ENCODE measurements around the gene THSD4. TPM values are rescaled to one million over a fixed set of nuclear protein-coding genes. Genes with fewer than 3 reads are reported as not detected.

Gene THSD4
- total RNA-seq, 1 donor from 2014 or later: 1.4 TPM

DNA sequence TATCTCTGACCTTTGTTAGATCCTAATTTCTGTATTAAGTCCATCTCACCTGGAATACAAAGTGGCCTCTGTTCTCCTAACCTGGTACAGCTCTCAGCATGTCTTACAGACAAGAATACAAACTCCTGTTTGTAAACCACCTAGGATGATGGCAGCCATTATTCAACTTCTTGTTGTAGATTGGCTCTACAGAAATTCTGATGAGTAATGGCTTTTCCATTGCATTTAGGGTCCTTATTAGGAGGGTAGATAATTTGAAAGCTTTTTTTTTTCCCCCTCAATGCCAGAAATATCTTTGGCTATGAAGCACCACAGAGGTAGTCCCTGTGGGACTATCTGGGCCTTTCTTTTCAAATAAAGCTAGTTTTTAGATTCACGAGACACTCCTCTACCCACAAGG lies 704.9 kb downstream of the THSD4 start:
- TF ChIP-seq, protein P1, sequence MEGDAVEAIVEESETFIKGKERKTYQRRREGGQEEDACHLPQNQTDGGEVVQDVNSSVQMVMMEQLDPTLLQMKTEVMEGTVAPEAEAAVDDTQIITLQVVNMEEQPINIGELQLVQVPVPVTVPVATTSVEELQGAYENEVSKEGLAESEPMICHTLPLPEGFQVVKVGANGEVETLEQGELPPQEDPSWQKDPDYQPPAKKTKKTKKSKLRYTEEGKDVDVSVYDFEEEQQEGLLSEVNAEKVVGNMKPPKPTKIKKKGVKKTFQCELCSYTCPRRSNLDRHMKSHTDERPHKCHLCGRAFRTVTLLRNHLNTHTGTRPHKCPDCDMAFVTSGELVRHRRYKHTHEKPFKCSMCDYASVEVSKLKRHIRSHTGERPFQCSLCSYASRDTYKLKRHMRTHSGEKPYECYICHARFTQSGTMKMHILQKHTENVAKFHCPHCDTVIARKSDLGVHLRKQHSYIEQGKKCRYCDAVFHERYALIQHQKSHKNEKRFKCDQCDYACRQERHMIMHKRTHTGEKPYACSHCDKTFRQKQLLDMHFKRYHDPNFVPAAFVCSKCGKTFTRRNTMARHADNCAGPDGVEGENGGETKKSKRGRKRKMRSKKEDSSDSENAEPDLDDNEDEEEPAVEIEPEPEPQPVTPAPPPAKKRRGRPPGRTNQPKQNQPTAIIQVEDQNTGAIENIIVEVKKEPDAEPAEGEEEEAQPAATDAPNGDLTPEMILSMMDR (conservative IDR thresholded peaks at IDR 0.05): no peak

DNA sequence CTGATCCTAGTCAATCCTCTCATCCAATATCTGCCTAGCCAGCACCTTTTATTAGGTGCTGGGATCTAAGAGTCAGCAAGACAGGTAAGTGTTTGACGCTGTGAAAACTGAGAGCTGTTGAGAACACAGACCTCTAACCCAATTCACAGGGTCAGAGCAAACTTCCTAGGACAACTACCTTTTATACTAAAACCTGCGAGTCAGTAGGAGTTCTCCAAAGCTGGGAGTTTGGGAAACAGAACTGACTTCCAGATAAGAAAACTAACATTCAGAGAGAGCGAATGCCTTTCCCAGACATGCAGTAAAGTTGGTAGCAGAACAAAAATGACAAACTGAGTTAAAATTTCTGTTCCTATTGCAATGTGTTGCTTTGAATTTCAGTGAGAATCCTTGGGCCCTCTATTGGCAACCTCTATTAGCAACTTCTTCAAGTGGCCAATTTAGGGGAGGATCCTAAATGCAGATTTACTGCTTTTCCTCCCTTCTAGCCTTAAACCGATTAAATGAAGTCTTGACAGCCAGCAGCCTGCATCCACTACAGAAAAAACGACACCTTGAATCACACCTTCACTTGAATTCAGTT lies 706.4 kb downstream of the THSD4 start:
- Mint-ChIP-seq H3K27me3 (ENCODE audit: low read depth) (no peaks in the 10 kb centered on the region), H3K4me1 (no peaks in the 10 kb centered on the region), H3K4me3 (no peak overlapping the region), H3K27ac (ENCODE audit: unreplicated experiment) (no peak overlapping the region), H3K9me3 (peaks cover 22% of the 10 kb centered on the region), H3K36me3 (ENCODE audit: low read depth) (peaks cover 48% of the 10 kb centered on the region)
- no peak for DNase-seq (ENCODE audit: low read depth, low spot score)
- TF ChIP-seq, protein P1 (conservative IDR thresholded peaks at IDR 0.05): no peak

More for the DNA sequence above, 704.9 kb downstream of the THSD4 start:
- Mint-ChIP-seq H3K27ac (ENCODE audit: unreplicated experiment) (no peak overlapping the region), H3K9me3 (peaks cover 22% of the 10 kb centered on the region), H3K27me3 (ENCODE audit: low read depth) (no peaks in the 10 kb centered on the region), H3K36me3 (ENCODE audit: low read depth) (peaks cover 47% of the 10 kb centered on the region), H3K4me1 (no peaks in the 10 kb centered on the region), H3K4me3 (no peak overlapping the region)
- no peak for DNase-seq (ENCODE audit: low read depth, low spot score)

DNA sequence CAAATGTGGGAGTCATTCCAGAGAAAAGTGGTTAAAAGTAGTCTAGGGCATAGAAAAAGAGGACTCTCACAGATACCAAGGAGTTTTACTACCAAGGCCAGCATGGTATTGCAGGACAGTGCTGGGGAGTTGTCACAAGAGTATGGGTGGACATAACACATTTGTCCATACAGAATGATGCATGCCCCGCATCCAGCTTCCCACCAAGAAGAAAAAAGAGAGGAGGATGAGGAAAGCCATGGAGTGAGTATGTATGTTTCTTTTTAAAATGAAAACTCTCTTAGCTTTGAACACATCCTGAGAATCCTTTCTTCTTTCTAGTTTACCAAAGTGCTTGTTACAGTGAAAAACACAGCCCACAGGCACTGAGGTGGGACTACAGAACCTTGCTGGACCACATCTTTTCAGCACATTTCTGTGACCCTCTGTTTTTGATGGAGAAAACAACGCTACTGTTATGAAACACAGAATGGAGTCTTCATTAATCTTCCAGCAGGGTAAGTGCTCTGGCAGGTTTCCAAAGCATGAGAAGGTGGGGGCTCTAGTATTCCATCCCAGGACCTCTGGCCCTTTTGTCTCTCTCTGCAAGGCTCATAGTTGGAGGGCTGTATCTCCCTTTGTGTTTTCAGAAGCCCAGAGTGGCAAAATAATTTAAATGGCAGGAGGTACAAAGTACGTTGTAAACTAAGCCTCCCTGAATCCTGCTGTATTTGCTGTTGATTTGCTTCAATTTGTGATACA lies 707.8 kb downstream of the THSD4 start:
- Mint-ChIP-seq H3K4me1 (no peaks in the 10 kb centered on the region), H3K36me3 (ENCODE audit: low read depth) (peaks cover 48% of the 10 kb centered on the region), H3K9me3 (peaks cover 20% of the 10 kb centered on the region), H3K27me3 (ENCODE audit: low read depth) (no peaks in the 10 kb centered on the region), H3K27ac (ENCODE audit: unreplicated experiment) (no peak overlapping the region), H3K4me3 (no peak overlapping the region)
- TF ChIP-seq, protein P1 (conservative IDR thresholded peaks at IDR 0.05): no peak
- no peak for DNase-seq (ENCODE audit: low read depth, low spot score)

DNA sequence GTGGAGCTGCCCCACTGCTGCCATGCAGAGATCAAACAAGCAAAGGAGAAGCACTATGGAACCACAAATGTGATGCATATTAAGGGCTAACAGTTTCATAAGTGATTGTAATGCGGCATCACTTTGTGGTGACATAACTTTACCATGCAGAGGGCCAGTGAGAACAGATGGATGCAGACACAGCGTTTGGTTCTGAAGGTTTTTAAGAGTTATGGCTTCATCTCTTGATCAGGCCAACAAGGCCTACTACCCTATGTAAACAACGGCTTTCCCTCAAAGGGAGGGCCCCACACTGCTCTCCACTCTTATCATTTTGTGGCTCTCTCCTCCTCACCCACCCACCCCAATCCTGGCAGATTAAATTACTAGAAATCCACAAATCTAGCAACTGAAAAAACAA lies 708.5 kb downstream of the THSD4 start:
- DNase-seq (ENCODE audit: low read depth, low spot score): no peak
- Mint-ChIP-seq H3K27me3 (ENCODE audit: low read depth) (no peaks in the 10 kb centered on the region), H3K9me3 (peaks cover 17% of the 10 kb centered on the region), H3K36me3 (ENCODE audit: low read depth) (peaks cover 46% of the 10 kb centered on the region), H3K27ac (ENCODE audit: unreplicated experiment) (no peak overlapping the region), H3K4me3 (no peak overlapping the region), H3K4me1 (no peaks in the 10 kb centered on the region)
- TF ChIP-seq, protein P1 (conservative IDR thresholded peaks at IDR 0.05): no peak

DNA sequence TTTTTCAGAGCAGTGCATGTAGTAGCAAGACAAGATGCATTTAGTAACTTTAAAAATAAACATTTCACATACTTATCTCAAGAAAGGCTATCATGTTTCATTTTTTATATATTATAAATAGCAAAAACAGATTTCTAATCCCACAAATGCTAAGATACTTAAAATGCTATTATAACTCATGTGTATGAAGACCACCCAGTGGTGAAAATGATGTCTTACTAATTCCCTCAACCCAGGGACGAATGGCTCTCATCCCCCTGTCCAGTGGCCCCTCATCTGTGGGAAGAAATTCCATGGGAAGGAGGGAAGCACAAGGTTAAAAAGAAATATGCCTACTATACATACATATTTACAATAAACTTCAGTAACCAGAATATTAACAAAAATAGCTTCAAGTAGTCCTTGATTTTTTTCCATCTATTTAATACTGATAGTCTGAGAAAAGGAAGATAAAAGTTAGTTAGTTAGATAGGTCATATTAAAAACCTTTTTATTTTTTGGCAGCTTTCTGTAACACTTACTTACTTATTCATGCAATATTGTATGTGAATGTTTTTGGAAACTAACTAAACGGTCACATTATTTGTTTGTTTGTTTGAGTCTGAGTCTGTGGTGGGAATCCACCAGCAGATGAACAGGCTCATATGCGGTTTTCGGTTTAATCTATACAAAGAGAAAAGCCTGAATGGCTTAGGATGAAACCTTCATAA lies 709.9 kb downstream of the THSD4 start:
- Mint-ChIP-seq H3K4me3 (no peak overlapping the region), H3K4me1 (no peaks in the 10 kb centered on the region), H3K9me3 (peaks cover 15% of the 10 kb centered on the region), H3K27ac (ENCODE audit: unreplicated experiment) (no peak overlapping the region), H3K27me3 (ENCODE audit: low read depth) (no peaks in the 10 kb centered on the region), H3K36me3 (ENCODE audit: low read depth) (peaks cover 46% of the 10 kb centered on the region)
- TF ChIP-seq, protein P1 (conservative IDR thresholded peaks at IDR 0.05): no peak
- no peak for DNase-seq (ENCODE audit: low read depth, low spot score)
